Measurements from ENCODE around the gene PPP1R14C.

PPP1R14C gene

GRCh38 chr6:150196942-150197745, 54.3 kb downstream of the PPP1R14C start:
- no peak for TF ChIP-seq CTCF (IDR thresholded peaks at IDR 0.05; ENCODE audit: control insufficient read depth, insufficient read depth, low read depth, low read length, missing control alignments)
- no peak overlapping the region for H3K4me3 ChIP-seq (ENCODE audit: control insufficient read depth, low read depth, low read length)
- no peak for DNase-seq (ENCODE audit: low read depth)

- no peak for TF ChIP-seq CTCF (IDR thresholded peaks at IDR 0.05; ENCODE audit: control insufficient read depth, insufficient read depth, low read depth, low read length, missing control alignments)
- DNase-seq (ENCODE audit: low read depth), result no peak
- no peak overlapping the region for H3K4me3 ChIP-seq (ENCODE audit: control insufficient read depth, low read depth, low read length)
Measured at GRCh38 chr6:150198532-150198931, 55.7 kb downstream of the PPP1R14C start.

- DNase-seq (ENCODE audit: low read depth), result no peak
- no peak overlapping the region for H3K4me3 ChIP-seq (ENCODE audit: control insufficient read depth, low read depth, low read length)
- no peak for TF ChIP-seq CTCF (IDR thresholded peaks at IDR 0.05; ENCODE audit: control insufficient read depth, insufficient read depth, low read depth, low read length, missing control alignments)
Measured at GRCh38 chr6:150199241-150199640, 56.4 kb downstream of the PPP1R14C start.

GRCh38 chr6:150200428-150201100, 57.7 kb downstream of the PPP1R14C start:
- no peak for DNase-seq (ENCODE audit: low read depth)
- H3K4me3 ChIP-seq (ENCODE audit: control insufficient read depth, low read depth, low read length), result no peak overlapping the region
- TF ChIP-seq CTCF (IDR thresholded peaks at IDR 0.05; ENCODE audit: control insufficient read depth, insufficient read depth, low read depth, low read length, missing control alignments), result no peak

GRCh38 chr6:150201285-150201684, 58.4 kb downstream of the PPP1R14C start:
- no peak for TF ChIP-seq CTCF (IDR thresholded peaks at IDR 0.05; ENCODE audit: control insufficient read depth, insufficient read depth, low read depth, low read length, missing control alignments)
- DNase-seq (ENCODE audit: low read depth), result no peak

GRCh38 chr6:150201772-150202329, 59.0 kb downstream of the PPP1R14C start:
- H3K4me3 ChIP-seq (ENCODE audit: control insufficient read depth, low read depth, low read length), result no peak overlapping the region
- TF ChIP-seq CTCF (IDR thresholded peaks at IDR 0.05; ENCODE audit: control insufficient read depth, insufficient read depth, low read depth, low read length, missing control alignments), result no peak
- DNase-seq (ENCODE audit: low read depth), result no peak

More at GRCh38 chr6:150201285-150201684, 58.4 kb downstream of the PPP1R14C start:
- no peak overlapping the region for H3K4me3 ChIP-seq (ENCODE audit: control insufficient read depth, low read depth, low read length)
